GM21390 (cell line): ENCODE data around the gene RIN2.

Source experiments
- ATAC-seq: cut with Tn5 transposase; IDR thresholded peaks from one replicate; pipeline ENCODE4 v1.9.1; 2021; ENCODE audit not compliant: unreplicated experiment

RIN2 gene

GRCh38 chr20:19758133-19758500, at the start of gene RIN2:
TSS of gene RIN2 (plus strand) at chr20:19758258. CDS start at chr20:19889602, 131,344 bp downstream.
- ATAC-seq, result no peak

GRCh38 chr20:19709635-19710335, 48.3 kb upstream of the RIN2 start:
- ATAC-seq, result no peak

GRCh38 chr20:19710336-19711120, 47.5 kb upstream of the RIN2 start:
- ATAC-seq, result no peak

GRCh38 chr20:19711126-19711525, 46.9 kb upstream of the RIN2 start:
- no peak for ATAC-seq

GRCh38 chr20:19712721-19713260, 45.3 kb upstream of the RIN2 start:
- ATAC-seq, result no peak

- no peak for ATAC-seq
Observed at GRCh38 chr20:19713822-19714578, 44.1 kb upstream of the RIN2 start.

GRCh38 chr20:19714579-19714840, 43.5 kb upstream of the RIN2 start:
- ATAC-seq, result no peak

GRCh38 chr20:19715986-19716385, 42.1 kb upstream of the RIN2 start:
- ATAC-seq, result no peak

GRCh38 chr20:19718880-19719279, 39.2 kb upstream of the RIN2 start:
- no peak for ATAC-seq

- ATAC-seq, result no peak
Observed at GRCh38 chr20:19720991-19721390, 37.1 kb upstream of the RIN2 start.

GRCh38 chr20:19723051-19723450, 35.0 kb upstream of the RIN2 start:
- ATAC-seq, result no peak

- ATAC-seq, result no peak
Observed at GRCh38 chr20:19723813-19724430, 34.1 kb upstream of the RIN2 start.

- no peak for ATAC-seq
Observed at GRCh38 chr20:19725373-19725772, 32.7 kb upstream of the RIN2 start.

- ATAC-seq, result no peak
Observed at GRCh38 chr20:19725814-19726525, 32.1 kb upstream of the RIN2 start.

GRCh38 chr20:19727251-19727847, 30.7 kb upstream of the RIN2 start:
- no peak for ATAC-seq

GRCh38 chr20:19729672-19730071, 28.4 kb upstream of the RIN2 start:
- ATAC-seq, result no peak

GRCh38 chr20:19730706-19731105, 27.4 kb upstream of the RIN2 start:
- no peak for ATAC-seq

- no peak for ATAC-seq
Observed at GRCh38 chr20:19734811-19735210, 23.2 kb upstream of the RIN2 start.

- ATAC-seq, result no peak
Observed at GRCh38 chr20:19735446-19735845, 22.6 kb upstream of the RIN2 start.

GRCh38 chr20:19737025-19737424, 21.0 kb upstream of the RIN2 start:
- no peak for ATAC-seq
